22Rv1 (cell line): ENCODE data around the gene HSPA9.
A peak's percentile ranks its signal among the peaks of the same experiment; 100 is the strongest.

Experiments
- H3K27ac ChIP-seq: fragments of 450-650 bp; 2 replicates; pipeline ENCODE4 v1.5.1; 2017
- CTCF ChIP-seq: fragments of 450-650 bp; IDR thresholded peaks from 2 replicates; pipeline ENCODE4 v1.5.1; 2017; ENCODE audit warnings: mild to moderate bottlenecking
- ZFX ChIP-seq: fragments of 450-650 bp; IDR thresholded peaks from 2 replicates; pipeline ENCODE4 v1.6.1; 2017; ENCODE audit warnings: antibody characterized with exemption, borderline replicate concordance

The HSPA9 gene

GRCh38 chr5:138545919-138546562 is 29.2 kb downstream of the HSPA9 start:
- no peak for TF ChIP-seq ZFX
- TF ChIP-seq CTCF: no peak
- no peak overlapping the region for H3K27ac ChIP-seq

DNA sequence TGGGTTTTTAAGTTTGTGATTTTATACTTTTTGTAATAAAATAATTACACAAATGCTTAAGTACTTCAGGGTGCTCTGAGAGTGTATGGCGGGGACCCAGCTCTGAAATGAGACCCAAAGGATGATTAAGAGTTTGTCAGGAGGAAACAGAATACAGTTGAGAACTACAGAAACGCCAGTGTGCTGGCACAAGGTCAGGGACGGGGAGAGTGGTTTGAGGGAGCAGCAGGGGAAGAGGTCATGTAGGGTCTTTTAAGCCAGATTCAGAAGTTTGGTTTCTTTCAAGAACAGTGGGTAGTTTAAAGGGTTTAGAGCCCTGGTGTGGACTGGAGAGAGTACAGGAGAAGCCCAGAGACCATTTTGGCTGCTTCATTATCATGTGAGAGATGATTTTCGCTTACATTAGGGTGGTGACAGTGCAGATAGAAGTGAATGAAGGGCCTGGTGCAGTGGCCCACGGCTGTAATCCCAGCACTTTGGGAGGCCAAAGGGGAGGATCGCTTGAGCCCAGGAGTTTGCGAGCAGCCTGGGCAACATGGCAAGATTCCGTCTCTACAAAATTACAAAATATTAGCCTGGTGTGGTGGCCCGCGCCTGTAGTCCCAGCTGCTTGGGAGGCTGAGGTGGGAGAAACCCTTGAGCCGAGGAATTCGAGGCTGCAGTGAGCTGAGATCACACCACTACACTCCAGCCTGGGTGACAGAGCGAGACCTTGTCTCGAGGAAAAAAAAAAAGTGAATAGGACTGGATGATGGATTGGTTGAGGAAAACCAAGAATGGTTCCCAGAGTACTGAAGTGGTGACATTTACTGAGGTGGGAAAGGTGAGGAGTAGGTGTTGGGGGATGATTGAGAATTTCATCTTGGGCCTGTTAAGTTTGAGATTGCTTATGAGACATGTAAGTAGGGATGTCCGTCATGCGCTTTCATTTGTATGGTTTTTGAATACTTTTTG is 30.7 kb downstream of the HSPA9 start:
- H3K27ac ChIP-seq: peak overlapping the region; percentile 84
- no peak for TF ChIP-seq CTCF
- TF ChIP-seq ZFX: no peak

GRCh38 chr5:138543730-138544104 is 31.5 kb downstream of the HSPA9 start:
- peak overlapping the region; percentile 84 for H3K27ac ChIP-seq
- TF ChIP-seq CTCF (no peak), ZFX (no peak)

DNA sequence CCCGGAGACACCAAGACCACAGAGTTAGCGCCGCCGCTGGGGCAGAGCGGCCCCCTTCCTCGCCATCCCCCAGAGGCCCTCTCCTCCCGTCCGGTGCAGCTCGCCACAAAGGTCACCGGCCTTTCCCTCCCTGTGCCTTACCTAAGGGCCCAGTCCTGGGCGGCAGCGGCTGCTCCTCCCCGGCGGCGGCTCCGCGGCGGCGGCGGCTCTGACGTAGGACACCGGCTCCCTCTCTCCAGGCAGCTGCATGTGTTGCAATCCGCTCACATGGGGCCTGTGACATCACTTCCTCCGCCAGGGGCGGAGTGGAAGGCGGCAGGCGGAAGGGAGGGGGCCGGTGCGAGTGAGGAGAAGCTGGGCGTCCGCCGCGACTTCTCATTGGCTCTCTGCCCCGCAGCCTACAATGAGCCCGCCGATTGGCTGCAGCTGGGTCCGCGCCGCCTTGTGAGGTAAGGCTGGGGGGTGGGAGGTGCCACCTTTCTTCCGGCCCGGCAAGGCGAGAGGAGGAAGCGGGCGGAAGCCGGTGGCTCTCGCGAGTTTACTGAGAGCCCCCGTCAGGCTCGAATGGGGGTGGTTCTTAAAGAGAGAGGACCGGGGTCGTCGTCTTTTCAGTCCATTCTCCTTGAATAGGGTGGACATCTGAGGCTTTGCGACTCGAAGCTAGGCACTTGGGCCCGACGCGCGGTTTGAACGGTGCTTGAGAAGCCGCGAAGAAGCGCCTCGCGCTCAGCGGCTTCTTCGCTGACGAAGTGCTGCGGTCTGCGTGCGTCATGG is 32.1 kb downstream of the HSPA9 start, which contains the start of gene ETF1:
ETF1 (minus strand) TSS at position 281 of the 774 bp plus-strand sequence. CDS start 318 bp downstream, outside the sequence.
- TF ChIP-seq ZFX (no peak), CTCF (no peak)
- peak within 1 kb of the TSS; percentile 84 for H3K27ac ChIP-seq

- no peak for TF ChIP-seq ZFX
- TF ChIP-seq CTCF: no peak
- peak overlapping the region; percentile 84 for H3K27ac ChIP-seq
Observed at GRCh38 chr5:138542180-138542955, 32.8 kb downstream of the HSPA9 start.

DNA sequence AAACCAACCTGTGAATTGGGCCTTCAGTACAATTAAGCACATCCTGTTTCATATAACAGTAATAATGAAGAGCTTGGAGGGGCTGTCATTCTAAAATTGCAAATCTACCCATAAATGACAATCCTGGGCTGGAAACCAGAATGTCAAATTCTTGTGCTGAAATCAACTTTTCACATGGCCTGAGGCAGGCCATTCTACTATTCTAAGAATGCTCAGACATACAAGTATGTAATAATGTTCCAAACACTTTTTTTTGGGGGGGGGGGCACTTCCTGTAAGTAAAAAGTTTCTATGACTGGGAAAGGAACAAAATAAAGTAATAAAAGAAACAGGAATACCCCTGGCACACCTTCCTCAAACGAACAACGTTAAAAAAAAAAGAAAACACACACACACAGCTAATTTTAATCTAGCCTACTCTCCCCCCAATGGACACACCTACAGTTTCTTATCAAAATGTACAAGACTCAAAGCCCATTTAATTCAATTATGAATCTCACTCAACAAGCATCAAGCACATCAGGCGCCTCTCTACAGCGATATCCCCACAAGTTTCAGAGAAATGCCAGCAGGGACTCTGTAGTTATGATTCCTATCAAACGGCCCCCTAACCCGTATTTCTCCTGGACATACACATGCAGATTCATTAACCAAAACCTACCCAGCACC is 33.6 kb downstream of the HSPA9 start:
- TF ChIP-seq ZFX (no peak), CTCF (no peak)
- H3K27ac ChIP-seq: peak overlapping the region; percentile 84
